ENCODE results near the gene TLE1. TPM values are rescaled to one million over a fixed set of nuclear protein-coding genes. Genes with fewer than 3 reads are reported as not detected.

TLE1 gene
- total RNA-seq, 1 experiment from 2014 or later, result 17.3 TPM

- Histone ChIP-seq H3K4me3 (replicated peaks in 1 of 2; ENCODE audit: low read depth in 1 of 2, low read length in 2 of 2) (no peak overlapping the region), H3K9me3 (ENCODE audit: control insufficient read depth in 1 of 2, insufficient read depth in 1 of 2, low read depth in 1 of 2, low read length in 2 of 2) (no peaks in the 10 kb centered on the region), H3K9me2 (ENCODE audit: insufficient read depth) (no peaks in the 10 kb centered on the region), H3K4me2 (ENCODE audit: low read length) (no peak overlapping the region), H3K79me2 (ENCODE audit: insufficient read depth, low read length) (no peaks in the 10 kb centered on the region), H3K9ac (ENCODE audit: low read length) (no peak overlapping the region), H3K4me1 (ENCODE audit: control insufficient read depth in 1 of 2, insufficient read depth in 2 of 2, low read length in 2 of 2) (no peaks in the 10 kb centered on the region), H2AFZ (ENCODE audit: low read depth, low read length, poor library complexity, severe bottlenecking) (no peak overlapping the region), H4K20me1 (ENCODE audit: insufficient read depth) (no peaks in the 10 kb centered on the region), H3K36me3 (ENCODE audit: control insufficient read depth in 1 of 2, insufficient read depth in 2 of 2, low read length in 2 of 2) (no peaks in the 10 kb centered on the region), H3K27ac (ENCODE audit: low read depth, low read length) (no peak overlapping the region), H3K27me3 (ENCODE audit: insufficient read depth, low read length) (no peaks in the 10 kb centered on the region)
- intact Hi-C loops (cut with micrococcal nuclease), result no loop called here
- no peak for DNase-seq (ENCODE audit: low read depth, low spot score)
- BruUV-seq (replicated peaks), result no TSS peak
- RAD21 ChIA-PET (ENCODE audit: low non-redundant PET in 1 of 2, low total read pairs in 2 of 2, uncharacterized antibody in 2 of 2, unreplicated experiment in 2 of 2), result no interaction called here
- ATAC-seq, result no peak
- TF ChIP-seq ATF3 (IDR thresholded peaks at IDR 0.05) (no peak), EZH2 (IDR thresholded peaks at IDR 0.05) (no peak), MAX (IDR thresholded peaks at IDR 0.05) (no peak), ZBTB33 (IDR thresholded peaks at IDR 0.05; ENCODE audit: extremely low read depth, insufficient replicate concordance, low read length) (no peak), CTCF (IDR thresholded peaks at IDR 0.05 in 2 of 3, conservative IDR thresholded peaks at IDR 0.05 in 1 of 3; ENCODE audit: borderline replicate concordance in 1 of 3, insufficient read depth in 1 of 3, low read depth in 2 of 3, low read length in 2 of 3) (no peak), RAD21 (IDR thresholded peaks at IDR 0.05; ENCODE audit: low read depth) (no peak), EGR1 (IDR thresholded peaks at IDR 0.05; ENCODE audit: low read depth) (no peak), SIN3A (IDR thresholded peaks at IDR 0.05; ENCODE audit: low read depth) (no peak), ZNF274 (IDR thresholded peaks at IDR 0.05; ENCODE audit: low read depth, low read length) (no peak), JUND (IDR thresholded peaks at IDR 0.05) (no peak), POLR2A (IDR thresholded peaks at IDR 0.05; ENCODE audit: borderline replicate concordance, extremely low read depth, insufficient read depth, insufficient read length) (no peak), POLR2AphosphoS5 (IDR thresholded peaks at IDR 0.05; ENCODE audit: low read depth, low read length) (no peak), CEBPB (IDR thresholded peaks at IDR 0.05; ENCODE audit: low read depth) (no peak), ZFX (IDR thresholded peaks at IDR 0.05) (no peak), FOSL1 (IDR thresholded peaks at IDR 0.05; ENCODE audit: low read depth) (no peak)
- POLR2A ChIA-PET, result no interaction called here
- CTCF ChIA-PET, result no interaction called here
These were observed 87.4 kb downstream of the TLE1 start for GRCh38 chr9:81601639-81602623.

All from HCT116 (cell line).